ENCODE results near the gene MITF.

DNA sequence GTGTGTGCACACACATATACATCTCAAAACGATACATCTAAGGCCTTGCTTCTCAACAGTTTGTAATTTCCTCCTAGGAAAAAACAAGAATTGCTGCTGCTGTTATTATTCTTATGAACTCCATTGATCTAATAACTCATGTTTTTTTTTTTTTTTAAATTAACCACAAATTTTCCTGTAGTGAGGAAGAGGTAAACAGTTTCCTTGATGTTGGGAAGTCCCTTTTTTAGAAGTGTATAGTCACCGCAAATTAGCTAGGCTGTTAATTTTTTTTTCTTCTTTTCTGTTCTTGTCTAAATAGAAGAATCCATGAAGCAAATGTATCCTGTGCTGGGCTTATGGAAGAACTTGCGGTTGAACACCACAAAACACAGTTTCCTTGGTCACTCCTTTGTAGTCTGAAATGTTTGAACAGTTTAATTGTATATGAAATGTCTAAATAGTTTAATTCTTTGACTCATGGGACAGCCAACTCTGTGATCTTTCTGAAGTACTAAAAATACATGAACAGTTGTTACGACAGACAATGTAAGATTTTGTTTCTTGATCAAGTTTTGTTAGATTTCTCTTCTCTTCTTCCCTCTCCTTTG is 64.5 kb downstream of the MITF start:
- TF ChIP-seq POLR2A (IDR thresholded peaks at IDR 0.05; ENCODE audit: low read depth, low read length) (no peak), POLR2AphosphoS5 (IDR thresholded peaks at IDR 0.05; ENCODE audit: low read depth, low read length) (no peak), TAF1 (IDR thresholded peaks at IDR 0.05; ENCODE audit: borderline replicate concordance, low read depth, low read length) (no peak)
